ENCODE data around the gene FRMD6.
A peak's percentile ranks its signal among the peaks of the same experiment; 100 is the strongest.

The FRMD6 gene

DNA sequence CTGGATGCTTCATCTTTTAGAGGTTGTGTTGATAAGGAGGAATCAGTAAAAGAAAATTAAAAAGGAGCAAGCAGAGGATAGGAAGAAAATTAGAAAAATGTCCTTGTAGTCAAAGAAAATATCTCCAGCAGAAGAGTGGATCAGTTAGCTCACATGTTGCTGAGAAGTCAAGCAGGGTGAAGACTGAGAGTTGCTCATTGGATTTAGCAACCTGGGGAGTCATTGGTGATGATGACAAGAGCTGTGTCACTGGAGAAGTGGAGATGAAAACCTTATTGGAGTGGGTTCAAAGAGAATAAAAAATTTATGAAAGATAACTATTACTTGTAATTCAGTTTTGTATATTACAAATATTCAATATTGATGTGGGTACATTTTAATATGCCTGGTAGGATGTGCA, 9.8 kb downstream of the FRMD6 start:
- Histone ChIP-seq H3K4ac (ENCODE audit: low read depth in 1 of 2, low read length in 2 of 2) (no peak overlapping the region), H2BK120ac (ENCODE audit: low read depth, low read length) (no peak overlapping the region), H2AK5ac (ENCODE audit: low read length, severe bottlenecking) (no peak overlapping the region), H2BK5ac (ENCODE audit: low read depth, low read length, poor library complexity, severe bottlenecking) (no peak overlapping the region), H3K4me3 (ENCODE audit: insufficient read depth in 1 of 2, low read depth in 1 of 2, low read length in 2 of 2) (no peak overlapping the region), H3K79me1 (replicated peaks; ENCODE audit: low read length, poor library complexity, severe bottlenecking) (no peaks in the 10 kb centered on the region), H2BK15ac (ENCODE audit: low read depth, poor library complexity, severe bottlenecking) (no peak overlapping the region), H3K4me1 (ENCODE audit: control insufficient read depth, insufficient read depth, low read depth, low read length) (peaks cover 7% of the 10 kb centered on the region), H3K9ac (ENCODE audit: low read length) (no peak overlapping the region), H3K27me3 (ENCODE audit: control insufficient read depth in 1 of 2, insufficient read depth in 1 of 2, low read length in 2 of 2) (no peaks in the 10 kb centered on the region), H2AFZ (ENCODE audit: low read depth, low read length) (no peak overlapping the region), H4K8ac (ENCODE audit: low read length) (no peak overlapping the region), H3K27ac (ENCODE audit: low read length, poor library complexity, severe bottlenecking) (no peak overlapping the region), H2BK12ac (ENCODE audit: low read length in 2 of 2) (no peak overlapping the region), H3K18ac (ENCODE audit: low read depth in 1 of 2, low read length in 2 of 2) (no peak overlapping the region), H3K4me2 (ENCODE audit: low read length, poor library complexity, severe bottlenecking) (no peak overlapping the region), H3K23ac (ENCODE audit: low read length in 2 of 2) (no peak overlapping the region), H3K9me3 (ENCODE audit: control insufficient read depth, low read length) (no peaks in the 10 kb centered on the region), H3K36me3 (ENCODE audit: control insufficient read depth in 1 of 2, insufficient read depth in 2 of 2, low read depth in 1 of 2, low read length in 2 of 2) (peaks cover 8 to 45% of the 10 kb centered on the region in 2 experiments), H4K91ac (ENCODE audit: low read length) (no peak overlapping the region), H3K14ac (ENCODE audit: low read length in 2 of 2) (no peak overlapping the region)
- DNase-seq, result no peak

DNA sequence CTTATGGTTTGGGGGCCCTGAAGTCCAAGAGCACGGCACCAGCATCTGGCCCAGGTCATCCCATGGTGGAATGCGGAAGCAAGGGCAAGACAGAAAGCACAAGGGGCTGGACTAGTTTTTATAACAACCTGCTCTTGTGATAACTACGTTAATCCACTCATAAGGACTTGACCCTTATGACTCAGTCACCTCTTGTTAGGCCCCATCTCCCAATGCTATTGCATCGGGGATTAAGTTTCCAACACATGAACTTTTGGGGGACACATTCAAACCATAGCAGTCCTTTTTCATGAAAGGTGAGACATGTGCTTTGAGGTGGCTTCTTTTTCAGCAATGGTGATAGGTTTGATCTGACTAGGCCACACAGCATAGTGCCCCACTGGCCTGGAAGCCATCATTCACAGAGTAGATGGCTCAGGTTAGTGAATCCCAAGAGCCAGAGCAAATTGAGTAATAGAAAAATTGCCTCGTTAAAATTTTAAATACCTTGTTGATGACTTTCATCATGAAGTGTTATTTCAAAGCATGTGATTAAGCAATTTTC, 12.1 kb downstream of the FRMD6 start:
- Histone ChIP-seq H3K9ac (ENCODE audit: low read length) (no peak overlapping the region), H3K18ac (ENCODE audit: low read depth in 1 of 2, low read length in 2 of 2) (no peak overlapping the region), H3K27me3 (ENCODE audit: control insufficient read depth in 1 of 2, insufficient read depth in 1 of 2, low read length in 2 of 2) (no peaks in the 10 kb centered on the region), H2BK15ac (ENCODE audit: low read depth, poor library complexity, severe bottlenecking) (no peak overlapping the region), H4K91ac (ENCODE audit: low read length) (no peak overlapping the region), H2BK5ac (ENCODE audit: low read depth, low read length, poor library complexity, severe bottlenecking) (no peak overlapping the region), H3K4ac (ENCODE audit: low read depth in 1 of 2, low read length in 2 of 2) (no peak overlapping the region), H3K79me1 (replicated peaks; ENCODE audit: low read length, poor library complexity, severe bottlenecking) (no peaks in the 10 kb centered on the region), H3K4me2 (ENCODE audit: low read length, poor library complexity, severe bottlenecking) (no peak overlapping the region), H3K4me1 (ENCODE audit: control insufficient read depth, insufficient read depth, low read depth, low read length) (peaks cover 8% of the 10 kb centered on the region), H3K36me3 (ENCODE audit: control insufficient read depth in 1 of 2, insufficient read depth in 2 of 2, low read depth in 1 of 2, low read length in 2 of 2) (peaks cover 10 to 33% of the 10 kb centered on the region in 2 experiments), H3K4me3 (ENCODE audit: insufficient read depth in 1 of 2, low read depth in 1 of 2, low read length in 2 of 2) (no peak overlapping the region), H3K14ac (ENCODE audit: low read length in 2 of 2) (no peak overlapping the region), H2BK12ac (ENCODE audit: low read length in 2 of 2) (no peak overlapping the region), H3K9me3 (ENCODE audit: control insufficient read depth, low read length) (no peaks in the 10 kb centered on the region), H3K27ac (ENCODE audit: low read length, poor library complexity, severe bottlenecking) (no peak overlapping the region), H2AFZ (ENCODE audit: low read depth, low read length) (no peak overlapping the region), H4K8ac (ENCODE audit: low read length) (peak overlapping the region; percentile 29), H2BK120ac (ENCODE audit: low read depth, low read length) (no peak overlapping the region), H2AK5ac (ENCODE audit: low read length, severe bottlenecking) (no peak overlapping the region), H3K23ac (ENCODE audit: low read length in 2 of 2) (no peak overlapping the region)
- no peak for DNase-seq
- WGBS, result 75% methylated on average over 4 of the region's 5 CpGs

DNA sequence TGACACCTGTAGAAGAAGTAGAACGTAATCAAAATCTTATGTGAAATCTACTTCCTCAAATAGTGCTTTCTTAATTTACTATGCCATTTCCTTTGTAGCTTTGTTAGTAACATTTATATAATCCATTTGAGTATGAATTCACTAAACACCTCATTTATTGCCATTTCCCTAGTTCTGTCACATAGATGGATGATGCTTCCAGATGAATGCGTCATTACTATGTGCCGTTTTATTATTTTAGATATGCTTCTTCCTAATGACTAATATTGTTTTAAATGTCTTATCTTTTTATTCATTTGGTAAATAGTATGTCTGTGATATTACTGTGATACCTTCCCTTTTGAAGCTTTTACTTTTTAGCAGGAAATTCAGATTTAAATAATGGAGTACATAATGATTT, 14.4 kb downstream of the FRMD6 start:
- no peak overlapping the region for H3K4me3 ChIP-seq (ENCODE audit: insufficient read depth in 1 of 2, low read depth in 1 of 2, low read length in 2 of 2)
- no peak overlapping the region for H4K8ac ChIP-seq (ENCODE audit: low read length)
- no peak overlapping the region for H4K91ac ChIP-seq (ENCODE audit: low read length)
- H2BK120ac ChIP-seq (ENCODE audit: low read depth, low read length), result no peak overlapping the region
- no peak overlapping the region for H2AK5ac ChIP-seq (ENCODE audit: low read length, severe bottlenecking)
- no peak for DNase-seq
- no peak overlapping the region for H3K4me2 ChIP-seq (ENCODE audit: low read length, poor library complexity, severe bottlenecking)
- WGBS, result no CpG with 5 or more reads among the region's 3 CpGs
- no peak overlapping the region for H3K9ac ChIP-seq (ENCODE audit: low read length)
- H2AFZ ChIP-seq (ENCODE audit: low read depth, low read length), result no peak overlapping the region
- H3K36me3 ChIP-seq (ENCODE audit: control insufficient read depth in 1 of 2, insufficient read depth in 2 of 2, low read depth in 1 of 2, low read length in 2 of 2), result peaks cover 7 to 33% of the 10 kb centered on the region in 2 experiments
- H3K79me1 ChIP-seq (replicated peaks; ENCODE audit: low read length, poor library complexity, severe bottlenecking), result no peaks in the 10 kb centered on the region
- H3K27me3 ChIP-seq (ENCODE audit: control insufficient read depth in 1 of 2, insufficient read depth in 1 of 2, low read length in 2 of 2), result no peaks in the 10 kb centered on the region
- no peak overlapping the region for H3K14ac ChIP-seq (ENCODE audit: low read length in 2 of 2)
- peaks cover 4% of the 10 kb centered on the region for H3K4me1 ChIP-seq (ENCODE audit: control insufficient read depth, insufficient read depth, low read depth, low read length)
- no peak overlapping the region for H2BK15ac ChIP-seq (ENCODE audit: low read depth, poor library complexity, severe bottlenecking)
- H3K18ac ChIP-seq (ENCODE audit: low read depth in 1 of 2, low read length in 2 of 2), result no peak overlapping the region
- no peak overlapping the region for H3K23ac ChIP-seq (ENCODE audit: low read length in 2 of 2)
- H2BK12ac ChIP-seq (ENCODE audit: low read length in 2 of 2), result no peak overlapping the region
- no peak overlapping the region for H2BK5ac ChIP-seq (ENCODE audit: low read depth, low read length, poor library complexity, severe bottlenecking)
- no peaks in the 10 kb centered on the region for H3K9me3 ChIP-seq (ENCODE audit: control insufficient read depth, low read length)
- H3K4ac ChIP-seq (ENCODE audit: low read depth in 1 of 2, low read length in 2 of 2), result no peak overlapping the region
- H3K27ac ChIP-seq (ENCODE audit: low read length, poor library complexity, severe bottlenecking), result no peak overlapping the region

GRCh38 chr14:51666826-51667225, 15.1 kb downstream of the FRMD6 start:
- no peak overlapping the region for H3K4me3 ChIP-seq (ENCODE audit: insufficient read depth in 1 of 2, low read depth in 1 of 2, low read length in 2 of 2)
- H3K4ac ChIP-seq (ENCODE audit: low read depth in 1 of 2, low read length in 2 of 2), result no peak overlapping the region
- no peaks in the 10 kb centered on the region for H3K9me3 ChIP-seq (ENCODE audit: control insufficient read depth, low read length)
- H3K4me2 ChIP-seq (ENCODE audit: low read length, poor library complexity, severe bottlenecking), result no peak overlapping the region
- peaks cover 7 to 39% of the 10 kb centered on the region in 2 experiments for H3K36me3 ChIP-seq (ENCODE audit: control insufficient read depth in 1 of 2, insufficient read depth in 2 of 2, low read depth in 1 of 2, low read length in 2 of 2)
- no peak overlapping the region for H2BK12ac ChIP-seq (ENCODE audit: low read length in 2 of 2)
- no peak overlapping the region for H3K14ac ChIP-seq (ENCODE audit: low read length in 2 of 2)
- H3K23ac ChIP-seq (ENCODE audit: low read length in 2 of 2), result no peak overlapping the region
- no peak overlapping the region for H2BK5ac ChIP-seq (ENCODE audit: low read depth, low read length, poor library complexity, severe bottlenecking)
- H3K4me1 ChIP-seq (ENCODE audit: control insufficient read depth, insufficient read depth, low read depth, low read length), result peaks cover 4% of the 10 kb centered on the region
- no peak overlapping the region for H4K91ac ChIP-seq (ENCODE audit: low read length)
- H4K8ac ChIP-seq (ENCODE audit: low read length), result no peak overlapping the region
- DNase-seq, result no peak
- no peak overlapping the region for H2AK5ac ChIP-seq (ENCODE audit: low read length, severe bottlenecking)
- no peaks in the 10 kb centered on the region for H3K79me1 ChIP-seq (replicated peaks; ENCODE audit: low read length, poor library complexity, severe bottlenecking)
- no peak overlapping the region for H3K18ac ChIP-seq (ENCODE audit: low read depth in 1 of 2, low read length in 2 of 2)
- H3K27me3 ChIP-seq (ENCODE audit: control insufficient read depth in 1 of 2, insufficient read depth in 1 of 2, low read length in 2 of 2), result no peaks in the 10 kb centered on the region
- H2AFZ ChIP-seq (ENCODE audit: low read depth, low read length), result no peak overlapping the region
- no peak overlapping the region for H2BK15ac ChIP-seq (ENCODE audit: low read depth, poor library complexity, severe bottlenecking)
- peak overlapping the region; percentile 13 for H3K9ac ChIP-seq (ENCODE audit: low read length)
- no peak overlapping the region for H3K27ac ChIP-seq (ENCODE audit: low read length, poor library complexity, severe bottlenecking)
- 97% methylated on average over 3 of the region's 4 CpGs for WGBS
- no peak overlapping the region for H2BK120ac ChIP-seq (ENCODE audit: low read depth, low read length)

All from mesenchymal stem cell (in vitro differentiated cells and primary cell).